GM12878 (cell line): ENCODE results near the gene COL11A1. TPM values are rescaled to one million over a fixed set of nuclear protein-coding genes. Genes with fewer than 3 reads are reported as not detected.

ENCODE experiments used
- ATAC-seq: fragments of 200-7000 bp; cut with Tn5 transposase; 3 replicates; pipeline ENCODE4 v1.9.1; 2020; ENCODE audit warnings: mild to moderate bottlenecking, moderate library complexity
- BruUV-seq: library from RNA; stranded (reverse); fragments of 400-500 nt; replicated peaks from 2 replicates; lab custom pipeline; 2021; lab: Mats Ljungman, UMichigan
- CTCF ChIA-PET: fragments of 300-600 bp; sonication (Branson Sonifier 250); formaldehyde crosslinking; extraction: SDS; loops from one replicate; lab custom pipeline; 2021; ENCODE audit warnings: inconsistent platforms; lab: Yijun Ruan, JAX
- POLR2A ChIA-PET: fragments of 350-600 bp; formaldehyde crosslinking; extraction: SDS; loops from one replicate; lab custom pipeline; 2021; ENCODE audit warnings: inconsistent platforms; lab: Charles Lee
- RAD21 ChIA-PET: fragments of 300-600 bp; sonication (Branson Sonifier 250); formaldehyde crosslinking; loops from one replicate; lab custom pipeline; 2023; ENCODE audit warnings: antibody characterized with exemption; ENCODE audit not compliant: unreplicated experiment; lab: Charles Lee
- SMC1A ChIA-PET: fragments of 300-600 bp; sonication (Branson Sonifier 250); formaldehyde crosslinking; loops from one replicate; lab custom pipeline; 2023; ENCODE audit not compliant: unreplicated experiment, uncharacterized antibody; lab: Charles Lee
- DNase-seq: peaks from one replicate; pipeline ENCODE4 v3.0.0-alpha.2; 2011; ENCODE audit warnings: low read depth, low spot score
- FAIRE-seq: peaks from 3 replicates; lab custom pipeline; 2011; peaks lifted over from hg19 to GRCh38; lab: Jason Lieb, UNC
- H2AFZ ChIP-seq: 2 replicates; pipeline ENCODE4 v1.6.0; 2011; ENCODE audit warnings: low read depth, low read length, control low read depth; ENCODE audit not compliant: control insufficient read depth
- H3K27ac ChIP-seq: 2 replicates; pipeline ENCODE4 v1.5.1; 2011; ENCODE audit warnings: control low read depth; ENCODE audit not compliant: control insufficient read depth, insufficient read depth
- H3K27me3 ChIP-seq, 2 experiments: replicated peaks in 1 of 2; 2 replicates each; pipeline versions ENCODE4 v1.6.0 to v1.6.1; 2011; ENCODE audit warnings: low read length in 1 of 2; ENCODE audit not compliant: control insufficient read depth in 2 of 2, insufficient read depth in 2 of 2
- H3K36me3 ChIP-seq, 2 experiments: 2 replicates each; pipeline ENCODE4 v1.5.1; 2011; ENCODE audit warnings: low read length in 1 of 2; ENCODE audit not compliant: control insufficient read depth in 2 of 2, insufficient read depth in 2 of 2
- H3K4me1 ChIP-seq: 2 replicates; pipeline ENCODE4 v1.6.1; 2011; ENCODE audit warnings: mild to moderate bottlenecking, low read length, moderate library complexity, mixed read lengths; ENCODE audit not compliant: control insufficient read depth, insufficient read depth
- H3K4me2 ChIP-seq: 2 replicates; pipeline ENCODE4 v1.6.0; 2011; ENCODE audit warnings: control low read depth; ENCODE audit not compliant: control insufficient read depth, insufficient read depth
- H3K4me3 ChIP-seq: fragments of 200-600 bp; sonication (generic); 2 replicates; pipeline ENCODE4 v1.5.1; 2016
- H3K79me2 ChIP-seq: 2 replicates; pipeline ENCODE4 v1.6.0; 2011; ENCODE audit warnings: low read length; ENCODE audit not compliant: control insufficient read depth, insufficient read depth
- H3K9ac ChIP-seq: 2 replicates; pipeline ENCODE4 v1.8.0; 2011; ENCODE audit warnings: low read length, control low read depth, mixed read lengths; ENCODE audit not compliant: control insufficient read depth, insufficient read depth
- H3K9me3 ChIP-seq: replicated peaks from 3 replicates; pipeline ENCODE4 v1.5.1; 2011; ENCODE audit warnings: mild to moderate bottlenecking, low read length; ENCODE audit not compliant: control insufficient read depth, insufficient read depth
- H4K20me1 ChIP-seq: 2 replicates; pipeline ENCODE4 v1.6.0; 2011; ENCODE audit not compliant: control insufficient read depth, insufficient read depth
- MEF2A ChIP-seq: IDR thresholded peaks from 2 replicates; pipeline ENCODE4 v1.6.1; 2011; ENCODE audit warnings: low read depth, mild to moderate bottlenecking, low read length, moderate library complexity; ENCODE audit not compliant: insufficient read depth
- PAX5 ChIP-seq: IDR thresholded peaks from 2 replicates; pipeline ENCODE4 v1.6.1; 2011; ENCODE audit warnings: low read depth, low read length, borderline replicate concordance
- PBX3 ChIP-seq: IDR thresholded peaks from 2 replicates; pipeline ENCODE4 v1.6.1; 2011; ENCODE audit warnings: mild to moderate bottlenecking, low read depth, low read length, moderate library complexity; ENCODE audit not compliant: insufficient replicate concordance
- ZBTB4 ChIP-seq: fragments of 450-650 bp; formaldehyde crosslinking; IDR thresholded peaks from 2 replicates; pipeline ENCODE4 v1.4.0; 2022; ENCODE audit warnings: mild to moderate bottlenecking, moderate library complexity
- in situ Hi-C: fragments of 300-500 bp; cut with MboI; formaldehyde crosslinking; loops from 9 replicates; pipeline ENCODE4 v1.14.3; 2018; ENCODE audit warnings: mixed read lengths
- intact Hi-C: fragments of 100-400 bp; cut with micrococcal nuclease; formaldehyde crosslinking; loops from one replicate; pipeline ENCODE4 v1.14.2; 2022; ENCODE audit not compliant: unreplicated experiment
- polyA plus RNA-seq, 11 experiments: library from polyadenylated mRNA; depleted of rRNA in 4 of 11; unstranded in 6 of 11; stranded (reverse) in 5 of 11; fragments of >200 nt; fragmentation: Nextera tagmentation in 4 of 11; fragmentation: Illumina TruSeq in 1 of 11; extraction: Ambion mirVana in 4 of 11; extraction: Trizol in 1 of 11; gene quantifications; 1 replicate in 1 of 11; 2 replicates in 10 of 11; pipeline versions ENCODE4 v1.2.1 to v1.2.3, GENCODE V29; 2011 to 2016; ENCODE audit warnings: inconsistent platforms in 2 of 11, missing spikeins in 2 of 11, low read depth in 1 of 11
- total RNA-seq, 4 experiments: library from RNA; depleted of rRNA in 3 of 4; stranded (reverse); fragments of >200 nt in 3 of 4; fragmentation: Illumina TruSeq in 1 of 4; extraction: Trizol in 1 of 4; gene quantifications; 2 replicates each; pipeline versions ENCODE4 v1.2.1 to v1.2.3, GENCODE V29; 2013 to 2021

The COL11A1 gene
- total and polyA plus RNA-seq, 10 of the 15 experiments (the other 5 are each of a cell fraction or from before 2014, with no cell fraction given) = 0.11 TPM; not detected in 9

DNA sequence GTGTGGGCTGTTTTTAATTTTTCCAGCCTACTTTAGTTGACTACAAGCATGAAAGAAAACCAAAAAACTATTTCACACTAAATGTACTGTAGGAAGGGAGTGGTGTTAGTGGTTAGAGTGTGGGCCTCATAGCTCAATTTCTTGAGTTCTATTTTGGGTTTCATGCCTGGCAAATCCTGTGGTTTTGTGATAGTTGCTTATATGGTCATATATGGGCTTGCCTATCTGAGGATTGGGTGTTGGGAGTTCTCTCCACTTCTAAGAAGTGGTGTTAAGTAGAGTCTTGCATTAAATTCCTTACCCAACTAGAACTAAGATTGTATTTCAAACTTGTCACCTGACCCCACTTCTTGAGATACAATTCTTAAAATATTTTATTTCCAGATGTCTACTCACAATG is 37.8 kb upstream of the COL11A1 start:
- ChIA-PET POLR2A (no interaction called here), RAD21 (no interaction called here), CTCF (no interaction called here), SMC1A (no interaction called here)
- FAIRE-seq = no peak
- Histone ChIP-seq H3K27ac (no peak overlapping the region), H4K20me1 (no peaks in the 10 kb centered on the region), H3K36me3 (no peaks in the 10 kb centered on the region), H3K79me2 (no peaks in the 10 kb centered on the region), H3K4me3 (no peak overlapping the region), H3K9me3 (no peaks in the 10 kb centered on the region), H3K4me2 (no peak overlapping the region), H3K4me1 (no peaks in the 10 kb centered on the region), H3K9ac (no peak overlapping the region), H2AFZ (no peak overlapping the region), H3K27me3 (no peaks in the 10 kb centered on the region)
- no TSS peak for BruUV-seq
- DNase-seq = no peak
- in situ Hi-C loops = no loop called here
- no peak for ATAC-seq
- intact Hi-C loops = no loop called here
- TF ChIP-seq PAX5 = no peak
- no peak for TF ChIP-seq PBX3
- TF ChIP-seq ZBTB4 (CRISPR knock-in tag) = no peak
- TF ChIP-seq MEF2A = no peak
- TF ChIP-seq, all 136 proteins: peak for 0
